IgD-negative memory B cell (primary cell): ENCODE results near the gene PVALEF. TPM values are rescaled to one million over a fixed set of nuclear protein-coding genes. Genes with fewer than 3 reads are reported as not detected.
"Not testable (repeated sequence)": the region's sequence is repeated elsewhere in the genome, so short reads cannot be mapped to it uniquely, and the experiment has no call there.

Source experiments
- H3K27ac Mint-ChIP-seq, 3 donors: one replicate each; pipeline ENCODE4 v1.8.0; 2020 to 2022; ENCODE audit warnings: mild to moderate bottlenecking in 3 of 3, mixed read lengths in 3 of 3, moderate library complexity in 1 of 3
- H3K27me3 Mint-ChIP-seq: one replicate; pipeline ENCODE4 v1.8.0; 2021; ENCODE audit warnings: mixed read lengths
- H3K36me3 Mint-ChIP-seq: one replicate; pipeline ENCODE4 v1.8.0; 2020; ENCODE audit warnings: mild to moderate bottlenecking, mixed read lengths
- H3K4me1 Mint-ChIP-seq, 3 donors: one replicate each; pipeline ENCODE4 v1.8.0; 2020 to 2022; ENCODE audit warnings: mixed read lengths in 3 of 3, mild to moderate bottlenecking in 1 of 3
- H3K4me3 Mint-ChIP-seq, 4 donors: one replicate each; pipeline ENCODE4 v1.8.0; 2020 to 2022; ENCODE audit warnings: mild to moderate bottlenecking in 4 of 4, mixed read lengths in 4 of 4, moderate library complexity in 3 of 4
- H3K9me3 Mint-ChIP-seq, 3 donors: one replicate each; pipeline ENCODE4 v1.8.0; 2020 to 2021; ENCODE audit warnings: mixed read lengths in 3 of 3, mild to moderate bottlenecking in 1 of 3
- polyA plus RNA-seq: library from polyadenylated mRNA; unstranded; fragments of 300-500 nt; fragmentation: Illumina TruSeq; gene quantifications from one replicate; pipeline ENCODE4 v1.2.3, GENCODE V29; 2021

The PVALEF gene
- polyA plus RNA-seq, 1 donor from 2014 or later, result not detected

DNA sequence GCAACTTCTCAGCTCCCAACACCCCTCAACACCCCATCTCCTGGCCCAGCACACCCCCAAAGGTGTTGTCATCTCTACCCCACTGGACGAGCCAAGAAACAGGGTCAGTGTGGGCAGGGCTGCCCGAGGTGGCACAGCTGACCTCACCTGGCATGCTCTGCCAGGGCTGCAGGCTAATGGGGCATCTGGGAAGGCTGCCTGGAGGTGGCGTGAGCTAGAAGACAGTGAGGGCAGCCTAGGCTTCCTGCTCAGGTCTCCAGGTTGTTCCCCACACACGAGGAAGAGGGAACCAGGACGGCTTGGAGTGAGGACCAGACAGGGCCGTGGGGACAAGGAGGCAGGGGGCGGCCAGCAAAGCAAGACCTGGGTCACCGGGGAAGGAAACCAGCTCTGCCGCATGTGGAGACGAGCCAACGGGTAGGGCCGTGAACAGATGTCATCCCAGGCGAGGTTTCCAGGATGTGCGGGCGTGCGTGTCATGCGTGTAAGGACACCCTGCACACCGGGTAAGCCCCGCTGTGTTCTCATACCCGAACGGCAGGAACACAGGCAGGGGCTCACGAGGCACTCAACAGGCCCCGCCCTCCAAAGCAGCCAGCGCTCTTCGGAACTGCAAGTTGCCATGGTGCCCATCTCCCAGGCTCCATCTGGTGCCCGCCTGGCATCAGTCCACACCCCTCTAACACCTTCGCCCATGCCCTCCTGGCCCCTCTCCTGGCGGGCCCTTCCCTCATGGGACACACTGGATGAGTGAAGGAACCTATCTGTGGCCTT, 29.6 kb upstream of the PVALEF start:
- peaks cover 1% of the 10 kb centered on the region for H3K36me3 Mint-ChIP-seq
- no peaks in the 10 kb centered on the region for H3K9me3 Mint-ChIP-seq
- H3K4me1 Mint-ChIP-seq, result no peaks in the 10 kb centered on the region
- H3K27me3 Mint-ChIP-seq, result no peaks in the 10 kb centered on the region
- H3K27ac Mint-ChIP-seq, result no peak overlapping the region
- H3K4me3 Mint-ChIP-seq, result no peak overlapping the region

DNA sequence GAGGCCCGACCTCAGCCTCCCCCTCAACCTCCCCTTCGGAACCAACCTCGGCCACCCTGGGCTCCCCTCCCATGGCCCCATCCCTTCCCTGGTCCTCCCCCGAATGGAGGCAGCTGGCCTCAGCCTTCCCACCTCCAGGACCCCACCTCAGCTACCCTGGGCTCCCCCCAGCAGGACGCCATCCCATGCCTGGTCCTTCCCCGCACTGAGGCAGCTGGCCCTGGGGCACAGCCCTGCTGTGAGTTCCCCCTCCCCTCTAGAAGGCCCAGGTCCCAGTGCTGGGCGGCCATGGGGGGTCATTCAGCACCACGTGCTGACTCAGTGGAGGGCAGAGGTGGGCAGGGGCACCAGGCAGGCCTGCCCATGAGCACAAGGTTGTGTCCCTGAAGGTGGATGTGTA, 28.9 kb upstream of the PVALEF start:
- no peak overlapping the region for H3K4me3 Mint-ChIP-seq
- H3K27me3 Mint-ChIP-seq, result no peaks in the 10 kb centered on the region
- no peaks in the 10 kb centered on the region for H3K9me3 Mint-ChIP-seq
- H3K27ac Mint-ChIP-seq, result no peak overlapping the region
- no peaks in the 10 kb centered on the region for H3K4me1 Mint-ChIP-seq
- peaks cover 1% of the 10 kb centered on the region for H3K36me3 Mint-ChIP-seq

DNA sequence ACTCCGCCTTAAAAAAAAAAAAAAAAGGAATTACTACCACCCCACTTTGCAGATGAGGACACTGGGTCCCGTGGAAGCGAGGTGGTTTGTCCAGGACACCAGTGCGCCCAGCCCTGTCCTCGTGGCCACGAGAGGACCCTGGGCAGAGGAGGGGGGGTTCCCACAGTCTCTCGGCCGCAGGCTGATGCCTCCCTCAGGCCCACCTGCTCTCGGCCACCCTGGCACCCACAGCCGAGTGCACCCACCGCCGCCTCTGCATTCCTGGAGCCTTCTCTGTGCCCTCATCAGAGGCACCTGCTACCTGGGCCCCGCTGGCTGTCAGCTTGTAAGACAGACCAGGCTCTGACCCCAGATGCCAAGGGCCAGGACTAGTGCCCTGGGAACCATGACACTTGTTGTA, 28.1 kb upstream of the PVALEF start:
- Mint-ChIP-seq H3K4me1 (no peaks in the 10 kb centered on the region), H3K27me3 (no peaks in the 10 kb centered on the region), H3K36me3 (peaks cover 1% of the 10 kb centered on the region), H3K9me3 (no peaks in the 10 kb centered on the region), H3K27ac (no peak overlapping the region), H3K4me3 (no peak overlapping the region)

DNA sequence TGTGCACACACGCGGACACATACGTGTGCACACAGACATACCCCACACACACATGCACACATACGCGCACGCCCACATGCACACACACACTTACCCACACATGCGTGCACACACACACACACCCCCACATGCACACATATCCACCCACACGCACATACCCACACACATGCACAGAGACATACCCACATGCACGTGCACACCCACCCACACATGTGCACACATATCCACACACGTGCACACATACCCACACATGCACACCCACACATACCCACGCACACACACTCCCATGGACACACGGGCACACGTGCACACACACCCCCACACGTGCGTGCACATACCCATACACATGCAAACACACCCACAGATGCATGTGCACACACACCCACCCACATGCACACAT, 27.2 kb upstream of the PVALEF start:
- H3K36me3 Mint-ChIP-seq, result peaks cover 1% of the 10 kb centered on the region
- peaks cover 4% of the 10 kb centered on the region for H3K27me3 Mint-ChIP-seq
- no peaks in the 10 kb centered on the region for H3K4me1 Mint-ChIP-seq
- H3K9me3 Mint-ChIP-seq, result no peaks in the 10 kb centered on the region
- no peak overlapping the region for H3K27ac Mint-ChIP-seq
- no peak overlapping the region for H3K4me3 Mint-ChIP-seq

DNA sequence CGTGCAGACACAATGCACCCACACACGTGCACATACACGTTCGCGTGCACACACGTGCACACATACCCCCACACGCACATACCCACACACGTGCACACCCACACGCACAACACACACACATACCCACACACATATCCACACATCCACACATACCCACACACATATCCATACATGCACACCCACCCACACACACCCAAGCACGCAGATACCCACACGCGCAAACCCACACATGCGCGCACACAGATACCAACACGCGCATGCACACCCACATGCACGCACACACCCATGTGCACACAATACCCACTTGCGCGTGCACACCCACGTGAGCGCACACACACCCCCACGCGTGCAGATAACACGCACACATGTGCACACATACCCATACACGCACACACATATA, 26.8 kb upstream of the PVALEF start:
- H3K27me3 Mint-ChIP-seq, result peaks cover 6% of the 10 kb centered on the region
- no peak overlapping the region for H3K27ac Mint-ChIP-seq
- no peaks in the 10 kb centered on the region for H3K9me3 Mint-ChIP-seq
- H3K4me3 Mint-ChIP-seq, result peak overlapping the region in 1 of 4 donors; percentile 2
- H3K4me1 Mint-ChIP-seq, result no peaks in the 10 kb centered on the region
- H3K36me3 Mint-ChIP-seq, result peaks cover 1% of the 10 kb centered on the region

GRCh38 chr17:81139428-81139827, 25.9 kb upstream of the PVALEF start:
- Mint-ChIP-seq H3K4me3 (no peak overlapping the region), H3K36me3 (peaks cover 1% of the 10 kb centered on the region), H3K4me1 (no peaks in the 10 kb centered on the region), H3K27me3 (peaks cover 8% of the 10 kb centered on the region), H3K27ac (no peak overlapping the region), H3K9me3 (no peaks in the 10 kb centered on the region)

- no peaks in the 10 kb centered on the region for H3K4me1 Mint-ChIP-seq
- no peaks in the 10 kb centered on the region for H3K9me3 Mint-ChIP-seq
- no peak overlapping the region for H3K27ac Mint-ChIP-seq
- H3K4me3 Mint-ChIP-seq, result no peak overlapping the region
- H3K27me3 Mint-ChIP-seq, result peaks cover 8% of the 10 kb centered on the region
- H3K36me3 Mint-ChIP-seq, result peaks cover 1% of the 10 kb centered on the region
These were observed 25.3 kb upstream of the PVALEF start for GRCh38 chr17:81140018-81140417.

- Mint-ChIP-seq H3K4me1 (no peaks in the 10 kb centered on the region), H3K9me3 (no peaks in the 10 kb centered on the region), H3K36me3 (peaks cover 1% of the 10 kb centered on the region), H3K27me3 (peaks cover 8% of the 10 kb centered on the region), H3K4me3 (no peak overlapping the region), H3K27ac (no peak overlapping the region)
These were observed 24.6 kb upstream of the PVALEF start for GRCh38 chr17:81140695-81141094.

GRCh38 chr17:81142301-81143199, 22.8 kb upstream of the PVALEF start:
- Mint-ChIP-seq H3K36me3 (peaks cover 1% of the 10 kb centered on the region), H3K4me3 (no peak overlapping the region), H3K9me3 (no peaks in the 10 kb centered on the region), H3K27ac (no peak overlapping the region), H3K4me1 (no peaks in the 10 kb centered on the region), H3K27me3 (peaks cover 8% of the 10 kb centered on the region)

DNA sequence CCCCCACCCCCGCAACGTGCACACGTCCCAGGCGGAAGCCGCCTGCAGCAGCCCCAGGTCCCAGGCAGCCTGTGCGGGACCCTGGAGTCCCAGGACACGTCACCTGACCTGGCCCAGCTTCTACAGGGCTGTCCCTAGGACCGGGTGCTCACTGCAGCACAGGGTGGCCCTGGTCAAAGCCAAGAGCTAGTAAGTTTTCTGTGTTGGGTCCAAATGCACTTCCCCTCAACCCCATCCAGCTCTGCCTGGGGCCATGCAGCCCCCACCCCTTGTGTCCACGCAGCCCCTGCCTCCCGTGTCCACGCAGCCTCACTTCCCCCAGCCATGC, 22.1 kb upstream of the PVALEF start:
- no peak overlapping the region for H3K4me3 Mint-ChIP-seq
- H3K4me1 Mint-ChIP-seq, result no peaks in the 10 kb centered on the region
- peaks cover 1% of the 10 kb centered on the region for H3K36me3 Mint-ChIP-seq
- no peaks in the 10 kb centered on the region for H3K9me3 Mint-ChIP-seq
- peaks cover 9% of the 10 kb centered on the region for H3K27me3 Mint-ChIP-seq
- no peak overlapping the region for H3K27ac Mint-ChIP-seq

DNA sequence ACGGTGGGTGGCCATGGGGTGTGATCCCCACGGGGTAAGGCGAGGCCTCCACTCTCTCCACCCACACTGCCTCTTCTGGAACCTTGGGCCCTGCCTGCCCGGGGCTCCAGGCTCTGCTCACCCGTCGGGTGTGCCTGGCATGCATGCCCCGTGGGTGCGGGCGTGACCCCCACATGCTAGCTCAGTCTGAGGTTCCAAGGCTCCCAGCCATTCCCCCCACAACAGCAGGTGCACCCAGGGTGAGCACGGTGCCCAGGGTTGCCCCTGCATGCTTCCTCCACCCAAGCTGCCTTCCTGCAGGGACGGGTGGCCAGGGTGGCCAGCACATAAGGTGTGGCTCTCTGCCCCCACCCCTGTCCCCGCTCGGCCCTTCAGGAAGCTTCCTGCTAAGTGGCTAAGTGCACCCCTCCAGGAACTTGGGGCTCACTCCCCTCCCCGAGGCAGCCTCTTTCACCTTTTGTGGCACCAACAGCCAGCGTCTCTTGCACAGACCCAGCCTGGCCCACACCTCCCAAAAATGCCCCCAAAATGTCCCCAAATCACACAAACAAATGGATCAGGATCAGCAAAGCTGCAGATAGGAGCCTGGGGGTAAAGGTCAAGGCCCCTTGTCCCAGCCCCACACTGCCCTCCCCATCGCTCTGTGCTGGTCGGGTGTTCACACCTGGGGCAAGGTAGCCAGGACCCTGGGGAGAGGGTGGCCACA, 21.4 kb upstream of the PVALEF start:
- H3K4me1 Mint-ChIP-seq, result no peaks in the 10 kb centered on the region
- H3K4me3 Mint-ChIP-seq, result no peak overlapping the region
- peaks cover 9% of the 10 kb centered on the region for H3K27me3 Mint-ChIP-seq
- H3K9me3 Mint-ChIP-seq, result no peaks in the 10 kb centered on the region
- no peak overlapping the region for H3K27ac Mint-ChIP-seq
- H3K36me3 Mint-ChIP-seq, result peaks cover 1% of the 10 kb centered on the region

- H3K27me3 Mint-ChIP-seq, result peaks cover 9% of the 10 kb centered on the region
- H3K4me1 Mint-ChIP-seq, result no peaks in the 10 kb centered on the region
- no peak overlapping the region for H3K4me3 Mint-ChIP-seq
- no peaks in the 10 kb centered on the region for H3K9me3 Mint-ChIP-seq
- H3K36me3 Mint-ChIP-seq, result peaks cover 1% of the 10 kb centered on the region
- H3K27ac Mint-ChIP-seq, result no peak overlapping the region
These were observed 20.9 kb upstream of the PVALEF start for GRCh38 chr17:81144423-81144781.

DNA sequence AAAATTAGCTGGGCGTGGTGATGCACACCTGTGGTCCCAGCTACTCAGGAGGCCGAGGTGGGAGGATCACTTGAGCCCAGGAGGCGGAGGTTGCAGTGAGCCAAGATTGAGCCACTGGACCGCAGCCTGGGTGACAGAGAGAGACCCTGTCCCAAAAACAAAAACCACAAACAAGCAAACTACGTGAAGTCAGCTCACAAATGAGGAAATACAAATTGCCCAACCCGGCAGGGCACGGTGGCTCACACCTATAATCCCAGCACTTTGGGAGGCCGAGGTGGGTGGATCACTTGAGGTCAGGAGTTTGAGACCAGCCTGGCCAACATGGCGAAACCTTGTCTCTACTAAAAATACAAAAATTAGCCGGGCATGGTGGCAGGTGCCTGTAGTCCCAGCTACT, 19.1 kb upstream of the PVALEF start:
- not testable (repeated sequence) for H3K4me3 Mint-ChIP-seq, H3K4me1 Mint-ChIP-seq, H3K27me3 Mint-ChIP-seq, H3K36me3 Mint-ChIP-seq, H3K9me3 Mint-ChIP-seq
- H3K27ac Mint-ChIP-seq, result peak overlapping the region in 1 of 3 donors; percentile 76

DNA sequence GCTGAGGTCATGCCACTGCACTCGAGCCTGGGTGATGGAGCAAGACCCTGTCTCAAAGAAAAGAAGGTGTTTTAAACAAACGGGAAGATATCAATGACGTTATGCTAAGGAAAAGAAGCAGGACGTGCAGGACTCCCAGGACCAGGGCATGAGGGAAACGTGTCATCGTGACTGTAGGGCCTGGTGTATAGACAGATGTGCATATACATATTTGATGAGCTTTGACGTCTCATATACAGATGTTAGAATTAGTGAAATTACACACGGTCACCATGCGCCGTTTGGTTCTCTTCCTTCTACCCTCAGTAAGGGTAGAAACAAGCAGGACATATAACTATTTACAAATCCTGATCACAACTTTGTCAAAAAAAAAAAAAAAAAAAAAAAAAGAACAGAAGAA, 17.6 kb upstream of the PVALEF start:
- H3K27me3 Mint-ChIP-seq, result peaks cover 8% of the 10 kb centered on the region
- no peaks in the 10 kb centered on the region for H3K9me3 Mint-ChIP-seq
- H3K27ac Mint-ChIP-seq, result no peak overlapping the region
- H3K36me3 Mint-ChIP-seq, result no peaks in the 10 kb centered on the region
- no peaks in the 10 kb centered on the region for H3K4me1 Mint-ChIP-seq
- H3K4me3 Mint-ChIP-seq, result no peak overlapping the region

DNA sequence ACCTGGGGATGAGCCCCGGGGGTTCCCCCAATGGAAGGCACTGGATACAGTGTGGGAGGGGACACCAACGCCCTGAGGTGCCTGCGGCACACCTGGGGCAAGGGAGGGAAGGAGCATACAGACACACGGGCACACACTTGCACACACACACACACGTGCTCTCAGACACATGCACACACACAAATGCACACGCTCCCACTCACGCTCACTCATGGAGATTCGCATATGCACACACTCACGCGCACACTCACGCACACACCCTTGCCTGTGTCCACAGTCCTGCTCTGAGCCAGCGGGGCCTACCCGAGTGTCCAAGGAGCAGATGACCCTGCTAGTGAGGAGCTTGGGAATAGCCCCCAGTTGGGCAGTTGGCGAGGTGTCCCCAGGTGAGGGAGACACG, 16.7 kb upstream of the PVALEF start:
- peaks cover 10% of the 10 kb centered on the region for H3K27me3 Mint-ChIP-seq
- peaks cover 0 to 6% (median 2%) of the 10 kb centered on the region in 3 donors for H3K4me1 Mint-ChIP-seq
- no peaks in the 10 kb centered on the region for H3K9me3 Mint-ChIP-seq
- H3K4me3 Mint-ChIP-seq, result no peak overlapping the region
- H3K36me3 Mint-ChIP-seq, result no peaks in the 10 kb centered on the region
- no peak overlapping the region for H3K27ac Mint-ChIP-seq
